Measurements from ENCODE around the gene SLC16A13. TPM values are rescaled to one million over a fixed set of nuclear protein-coding genes. Genes with fewer than 3 reads are reported as not detected.

SLC16A13 gene
- total and polyA plus RNA-seq, 2 of the 8 experiments (the other 6 are each of a cell fraction or from before 2014, with no cell fraction given) = 5.4 to 5.8 TPM

GRCh38 chr17:7022781-7023571 lies 12.8 kb upstream of the SLC16A13 start, which contains the start of gene BCL6B (continued):
- TF ChIP-seq EGR1 (IDR thresholded peaks at IDR 0.05; ENCODE audit: borderline replicate concordance, low read depth, low read length) (peak; percentile 40; the same call in 1 of the 2 replicates), SP4 (IDR thresholded peaks at IDR 0.05; ENCODE audit: low read length) (0 out of 2 replicates have a peak, but pooled peaks have one; percentile 9), PHF8 (conservative IDR thresholded peaks at IDR 0.05; ENCODE audit: low read depth, low read length) (0 out of 2 replicates have a peak, but pooled peaks have one; percentile 39)

Data from H1 (cell line).